ENCODE data around the gene PGAP1. TPM values are rescaled to one million over a fixed set of nuclear protein-coding genes. Genes with fewer than 3 reads are reported as not detected.

The PGAP1 gene
- total and polyA plus RNA-seq, 7 donors = 0.57 to 5.2 (median 2.2) TPM

GRCh38 chr2:196918927-196919326, 7.6 kb downstream of the PGAP1 start:
- H3K27me3 ChIP-seq (ENCODE audit: insufficient read depth in 3 of 3, low read length in 2 of 3) = no peaks in the 10 kb centered on the region
- H3K36me3 ChIP-seq (ENCODE audit: insufficient read depth in 1 of 2, low read depth in 1 of 2) = peaks cover 0 to 20% of the 10 kb centered on the region in 2 donors
- whole genome bisulfite sequencing, 3 donors = 97 to 99% (median 98%) methylated on average over 3 of the region's 3 CpGs
- TF ChIP-seq CTCF (IDR thresholded peaks at IDR 0.05) = no peak
- no peak overlapping the region for H3K27ac ChIP-seq
- H3K4me3 ChIP-seq = no peak overlapping the region
- intact Hi-C loops (cut with DNase I) = no loop called here
- DNase-seq (no peak), ATAC-seq (no peak)
- no peaks in the 10 kb centered on the region for H3K4me1 ChIP-seq
- peaks cover 5% of the 10 kb centered on the region for H3K9me3 ChIP-seq

GRCh38 chr2:196917802-196918201, 8.7 kb downstream of the PGAP1 start:
- no peak overlapping the region for H3K27ac ChIP-seq
- H3K27me3 ChIP-seq (ENCODE audit: insufficient read depth in 3 of 3, low read length in 2 of 3) = no peaks in the 10 kb centered on the region
- H3K36me3 ChIP-seq (ENCODE audit: insufficient read depth in 1 of 2, low read depth in 1 of 2) = peaks cover 0 to 28% of the 10 kb centered on the region in 2 donors
- intact Hi-C loops (cut with DNase I) = no loop called here
- DNase-seq (no peak), ATAC-seq (no peak)
- H3K4me1 ChIP-seq = no peaks in the 10 kb centered on the region
- TF ChIP-seq CTCF (IDR thresholded peaks at IDR 0.05) = no peak
- H3K4me3 ChIP-seq = no peak overlapping the region
- H3K9me3 ChIP-seq = peaks cover 5% of the 10 kb centered on the region

- Histone ChIP-seq H3K9me3 (peaks cover 5% of the 10 kb centered on the region), H3K27me3 (ENCODE audit: insufficient read depth in 3 of 3, low read length in 2 of 3) (no peaks in the 10 kb centered on the region), H3K27ac (no peak overlapping the region), H3K36me3 (ENCODE audit: insufficient read depth in 1 of 2, low read depth in 1 of 2) (peaks cover 0 to 28% of the 10 kb centered on the region in 2 donors), H3K4me1 (no peaks in the 10 kb centered on the region), H3K4me3 (no peak overlapping the region)
- DNase-seq (no peak), ATAC-seq (no peak)
- 96 to 100% (median 100%) methylated on average over 3 of the region's 3 CpGs for WGBS, 3 donors
- intact Hi-C loops (cut with DNase I) = no loop called here
- no peak for TF ChIP-seq CTCF (IDR thresholded peaks at IDR 0.05)
Observed at GRCh38 chr2:196915507-196916189, 10.9 kb downstream of the PGAP1 start.

GRCh38 chr2:196914867-196915460, 11.5 kb downstream of the PGAP1 start:
- Histone ChIP-seq H3K4me3 (no peak overlapping the region), H3K27ac (no peak overlapping the region), H3K9me3 (peaks cover 5% of the 10 kb centered on the region), H3K27me3 (ENCODE audit: insufficient read depth in 3 of 3, low read length in 2 of 3) (no peaks in the 10 kb centered on the region), H3K36me3 (ENCODE audit: insufficient read depth in 1 of 2, low read depth in 1 of 2) (peaks cover 0 to 28% of the 10 kb centered on the region in 2 donors), H3K4me1 (no peaks in the 10 kb centered on the region)
- ATAC-seq = no peak
- DNase-seq = no peak
- 94 to 96% (median 96%) methylated on average over 4 of the region's 4 CpGs for WGBS, 3 donors
- no peak for TF ChIP-seq CTCF (IDR thresholded peaks at IDR 0.05)
- intact Hi-C loops (cut with DNase I) = no loop called here

All from psoas muscle (tissue), 8 donors.